Glutamatergic neuron (in vitro differentiated cells): ENCODE measurements around the gene RPS19. TPM values are rescaled to one million over a fixed set of nuclear protein-coding genes. Genes with fewer than 3 reads are reported as not detected.

Source experiments
- DNase-seq: peaks from one replicate; pipeline ENCODE4 v3.0.0; 2022
- H3K27ac Mint-ChIP-seq: one replicate; pipeline ENCODE4 v1.8.0; 2020; ENCODE audit warnings: mild to moderate bottlenecking, mixed read lengths, inconsistent platforms; ENCODE audit not compliant: unreplicated experiment
- H3K27me3 Mint-ChIP-seq: one replicate; pipeline ENCODE4 v1.8.0; 2020; ENCODE audit warnings: mild to moderate bottlenecking, moderate library complexity, mixed read lengths, inconsistent platforms; ENCODE audit not compliant: unreplicated experiment
- H3K36me3 Mint-ChIP-seq: one replicate; pipeline ENCODE4 v1.8.0; 2020; ENCODE audit warnings: mild to moderate bottlenecking, mixed read lengths, inconsistent platforms; ENCODE audit not compliant: unreplicated experiment
- H3K4me1 Mint-ChIP-seq: one replicate; pipeline ENCODE4 v1.8.0; 2020; ENCODE audit warnings: mild to moderate bottlenecking, low read depth, mixed read lengths, inconsistent platforms; ENCODE audit not compliant: unreplicated experiment
- H3K4me3 Mint-ChIP-seq: one replicate; pipeline ENCODE4 v1.8.0; 2020; ENCODE audit warnings: mild to moderate bottlenecking, mixed read lengths, inconsistent platforms; ENCODE audit not compliant: unreplicated experiment
- H3K9me3 Mint-ChIP-seq: one replicate; pipeline ENCODE4 v1.8.0; 2020; ENCODE audit warnings: mild to moderate bottlenecking, moderate library complexity, mixed read lengths, inconsistent platforms; ENCODE audit not compliant: unreplicated experiment
- CTCF ChIP-seq: fragments of 200-600 bp; sonication (generic); IDR thresholded peaks from one replicate; pipeline ENCODE4 v1.5.0; 2021; ENCODE audit not compliant: partially characterized antibody, unreplicated experiment
- total RNA-seq: library from RNA; stranded (reverse); fragmentation: NEBNext Ultra II Directional; extraction: Animal tissue kit (Norgen Biotek cat#: 25700); gene quantifications from one replicate; pipeline ENCODE4 v1.2.1, GENCODE V29; 2021; ENCODE audit not compliant: unreplicated experiment

RPS19 gene
- total RNA-seq, 1 donor from 2014 or later = 1,637 TPM

GRCh38 chr19:41848666-41849065, 11.4 kb upstream of the RPS19 start:
- H3K36me3 Mint-ChIP-seq = peaks cover 8% of the 10 kb centered on the region
- no peak for DNase-seq
- H3K4me3 Mint-ChIP-seq = no peak overlapping the region
- no peak for TF ChIP-seq CTCF
- H3K27ac Mint-ChIP-seq = no peak overlapping the region
- H3K27me3 Mint-ChIP-seq = peaks cover 6% of the 10 kb centered on the region
- peaks cover 12% of the 10 kb centered on the region for H3K4me1 Mint-ChIP-seq
- H3K9me3 Mint-ChIP-seq = peaks cover 3% of the 10 kb centered on the region

- Mint-ChIP-seq H3K9me3 (peaks cover 1% of the 10 kb centered on the region), H3K36me3 (peaks cover 4% of the 10 kb centered on the region), H3K4me3 (no peak overlapping the region), H3K4me1 (peaks cover 12% of the 10 kb centered on the region), H3K27me3 (peaks cover 4% of the 10 kb centered on the region), H3K27ac (no peak overlapping the region)
- no peak for TF ChIP-seq CTCF
- DNase-seq = no peak
Measured at GRCh38 chr19:41849067-41849466, 11.0 kb upstream of the RPS19 start.

DNA sequence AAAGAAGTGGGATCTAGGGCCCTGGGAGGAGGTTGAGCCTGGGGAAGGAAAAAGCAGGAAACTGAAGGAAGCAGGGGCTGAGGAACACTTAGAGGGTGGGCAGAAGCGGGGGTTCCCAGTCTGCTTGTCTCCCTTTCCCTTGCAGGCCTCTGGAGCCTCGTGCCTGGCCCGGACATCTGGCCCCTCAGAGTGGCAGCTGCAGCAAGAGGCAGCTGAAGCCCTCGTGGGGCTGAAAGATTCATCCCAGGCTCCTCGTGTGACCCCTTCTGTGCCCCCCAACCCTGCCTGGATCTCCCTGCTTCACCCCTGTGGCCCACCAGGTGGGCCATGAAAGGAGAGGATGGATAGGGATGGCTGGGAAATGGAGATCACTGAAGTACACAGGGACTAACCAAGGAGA, 9.7 kb upstream of the RPS19 start:
- Mint-ChIP-seq H3K27me3 (peaks cover 11% of the 10 kb centered on the region), H3K4me3 (no peak overlapping the region)

GRCh38 chr19:41851456-41851855, 8.6 kb upstream of the RPS19 start:
- H3K9me3 Mint-ChIP-seq = no peaks in the 10 kb centered on the region

More for the DNA sequence above, 9.7 kb upstream of the RPS19 start:
- H3K4me1 Mint-ChIP-seq = peaks cover 12% of the 10 kb centered on the region
- no peak for TF ChIP-seq CTCF
- no peaks in the 10 kb centered on the region for H3K36me3 Mint-ChIP-seq
- H3K9me3 Mint-ChIP-seq = no peaks in the 10 kb centered on the region
- no peak for DNase-seq
- no peak overlapping the region for H3K27ac Mint-ChIP-seq

DNA sequence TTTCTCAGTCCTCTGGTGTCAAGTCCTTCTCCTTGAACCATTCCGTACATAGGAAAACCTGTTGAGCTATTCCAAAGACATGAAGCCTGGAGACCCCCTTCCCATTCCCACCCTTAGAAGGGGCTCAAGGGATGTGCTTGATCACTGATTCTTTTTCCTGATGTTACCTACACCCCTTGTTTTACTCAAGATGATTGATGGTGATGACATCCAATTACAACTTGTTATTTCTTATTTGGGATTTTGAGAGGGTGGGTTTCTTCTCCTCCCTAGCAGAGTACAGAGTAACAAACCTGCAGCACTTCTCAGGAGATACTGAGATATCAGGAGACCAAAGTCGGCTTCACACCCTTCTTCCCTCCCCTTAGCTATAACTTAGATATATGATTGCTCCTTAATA, 6.7 kb upstream of the RPS19 start:
- no peak for TF ChIP-seq CTCF
- Mint-ChIP-seq H3K27ac (no peak overlapping the region), H3K9me3 (no peaks in the 10 kb centered on the region), H3K36me3 (no peaks in the 10 kb centered on the region), H3K4me3 (no peak overlapping the region), H3K27me3 (peaks cover 7% of the 10 kb centered on the region), H3K4me1 (peaks cover 12% of the 10 kb centered on the region)
- DNase-seq = no peak

More at GRCh38 chr19:41851456-41851855, 8.6 kb upstream of the RPS19 start:
- Mint-ChIP-seq H3K36me3 (no peaks in the 10 kb centered on the region), H3K4me3 (no peak overlapping the region), H3K27ac (no peak overlapping the region), H3K4me1 (peaks cover 12% of the 10 kb centered on the region), H3K27me3 (peaks cover 7% of the 10 kb centered on the region)
- DNase-seq = no peak
- no peak for TF ChIP-seq CTCF
